H9 (cell line): ENCODE results near the gene KCNIP3. TPM values are rescaled to one million over a fixed set of nuclear protein-coding genes. Genes with fewer than 3 reads are reported as not detected.

Source experiments
- DNase-seq: peaks from one replicate; pipeline ENCODE4 v3.0.0-alpha.2; 2017
- H2AFZ ChIP-seq: one replicate; pipeline ENCODE4 v1.6.1; 2013; ENCODE audit warnings: mild to moderate bottlenecking, low read length, control low read depth, moderate library complexity
- H2AK5ac ChIP-seq: 2 replicates; pipeline ENCODE4 v1.6.1; 2013; ENCODE audit warnings: low read length, control low read depth, mixed read lengths; ENCODE audit not compliant: insufficient read length
- H2BK120ac ChIP-seq: one replicate; pipeline ENCODE4 v1.6.1; 2013; ENCODE audit warnings: low read depth, mild to moderate bottlenecking, low read length, control low read depth, inconsistent platforms; ENCODE audit not compliant: poor library complexity, severe bottlenecking
- H2BK12ac ChIP-seq: 2 replicates; pipeline ENCODE4 v1.6.1; 2013; ENCODE audit warnings: low read length, control low read depth, mixed read lengths, low read depth; ENCODE audit not compliant: insufficient read length
- H2BK15ac ChIP-seq: 2 replicates; pipeline ENCODE4 v1.6.1; 2013; ENCODE audit warnings: low read depth, low read length, control low read depth
- H2BK20ac ChIP-seq: one replicate; pipeline ENCODE4 v1.6.1; 2013; ENCODE audit warnings: low read depth, mild to moderate bottlenecking, low read length, control low read depth, inconsistent platforms; ENCODE audit not compliant: poor library complexity, severe bottlenecking
- H2BK5ac ChIP-seq: 2 replicates; pipeline ENCODE4 v1.6.1; 2013; ENCODE audit warnings: low read length, control low read depth, mixed read lengths; ENCODE audit not compliant: insufficient read length
- H3K14ac ChIP-seq: 2 replicates; pipeline ENCODE4 v1.6.1; 2013; ENCODE audit warnings: low read length, control low read depth; ENCODE audit not compliant: insufficient read depth
- H3K18ac ChIP-seq: 2 replicates; pipeline ENCODE4 v1.6.1; 2013; ENCODE audit warnings: low read depth, mild to moderate bottlenecking, mixed read lengths, low read length, control low read depth; ENCODE audit not compliant: insufficient read length
- H3K23ac ChIP-seq: 2 replicates; pipeline ENCODE4 v1.6.1; 2013; ENCODE audit warnings: low read length, control low read depth, mixed read lengths, low read depth; ENCODE audit not compliant: insufficient read length
- H3K23me2 ChIP-seq: 2 replicates; pipeline ENCODE4 v1.6.1; 2013; ENCODE audit warnings: low read depth, mild to moderate bottlenecking, mixed read lengths, low read length, control low read depth; ENCODE audit not compliant: insufficient read length, poor library complexity, severe bottlenecking
- H3K27ac ChIP-seq: 2 replicates; pipeline ENCODE4 v1.5.1; 2013; ENCODE audit warnings: low read length, control low read depth, mixed read lengths, low read depth; ENCODE audit not compliant: insufficient read length
- H3K27me3 ChIP-seq: 2 replicates; pipeline ENCODE4 v1.6.1; 2013; ENCODE audit warnings: low read length, control low read depth, inconsistent platforms; ENCODE audit not compliant: insufficient read depth
- H3K4ac ChIP-seq: 2 replicates; pipeline ENCODE4 v1.6.1; 2013; ENCODE audit warnings: low read depth, mild to moderate bottlenecking, control low read depth, inconsistent platforms, low read length, moderate library complexity
- H3K4me1 ChIP-seq: 2 replicates; pipeline ENCODE4 v1.6.1; 2013; ENCODE audit warnings: low read length, control low read depth, inconsistent platforms; ENCODE audit not compliant: insufficient read depth
- H3K4me2 ChIP-seq: 2 replicates; pipeline ENCODE4 v1.6.1; 2013; ENCODE audit warnings: low read length, control low read depth, mixed read lengths; ENCODE audit not compliant: insufficient read length, insufficient read depth
- H3K56ac ChIP-seq: 2 replicates; pipeline ENCODE4 v1.6.1; 2013; ENCODE audit warnings: low read depth, mild to moderate bottlenecking, mixed read lengths, low read length, control low read depth; ENCODE audit not compliant: insufficient read length
- H3K79me1 ChIP-seq: 2 replicates; pipeline ENCODE4 v1.6.1; 2013; ENCODE audit warnings: low read depth, mild to moderate bottlenecking, moderate library complexity, low read length, control low read depth, inconsistent platforms; ENCODE audit not compliant: insufficient read depth, poor library complexity, severe bottlenecking
- H3K79me2 ChIP-seq: 2 replicates; pipeline ENCODE4 v1.6.1; 2013; ENCODE audit warnings: low read length, control low read depth, inconsistent platforms; ENCODE audit not compliant: insufficient read depth
- H3K9ac ChIP-seq: 2 replicates; pipeline ENCODE4 v1.6.1; 2013; ENCODE audit warnings: low read length, control low read depth, mixed read lengths; ENCODE audit not compliant: insufficient read length; ENCODE audit errors: extremely low read depth
- H3K9me3 ChIP-seq: one replicate; pipeline ENCODE4 v1.6.1; 2013; ENCODE audit warnings: low read depth, low read length, inconsistent platforms; ENCODE audit not compliant: control insufficient read depth
- H3T11ph ChIP-seq: one replicate; pipeline ENCODE4 v1.6.1; 2013; ENCODE audit warnings: mild to moderate bottlenecking, low read length, control low read depth, inconsistent platforms
- H4K20me1 ChIP-seq: one replicate; pipeline ENCODE4 v1.6.1; 2013; ENCODE audit not compliant: control insufficient read depth, insufficient read length, insufficient read depth
- H4K5ac ChIP-seq: 2 replicates; pipeline ENCODE4 v1.6.1; 2013; ENCODE audit warnings: low read depth, mild to moderate bottlenecking, mixed read lengths, low read length, control low read depth; ENCODE audit not compliant: insufficient read length
- H4K8ac ChIP-seq: replicated peaks from 2 replicates; pipeline ENCODE4 v1.6.1; 2013; ENCODE audit warnings: low read length, control low read depth, mixed read lengths, low read depth; ENCODE audit not compliant: insufficient read length
- H4K91ac ChIP-seq: 2 replicates; pipeline ENCODE4 v1.6.1; 2013; ENCODE audit warnings: low read depth, mild to moderate bottlenecking, moderate library complexity, mixed read lengths, low read length, control low read depth; ENCODE audit not compliant: insufficient read length
- H3K27ac Mint-ChIP-seq, 3 experiments: 2 replicates in 2 of 3; 3 replicates in 1 of 3; pipeline ENCODE4 v1.8.0; 2020 to 2021; ENCODE audit warnings: mixed read lengths in 3 of 3, mild to moderate bottlenecking in 1 of 3, moderate library complexity in 1 of 3
- H3K27me3 Mint-ChIP-seq: 2 replicates; pipeline ENCODE4 v1.8.0; 2021; ENCODE audit warnings: low read depth, mild to moderate bottlenecking, moderate library complexity, mixed read lengths
- H3K36me3 Mint-ChIP-seq, 3 experiments: 2 replicates in 2 of 3; 3 replicates in 1 of 3; pipeline ENCODE4 v1.8.0; 2020 to 2021; ENCODE audit warnings: low read depth in 3 of 3, mixed read lengths in 3 of 3; ENCODE audit not compliant: insufficient read depth in 1 of 3
- H3K4me1 Mint-ChIP-seq, 2 experiments: 2 replicates each; pipeline ENCODE4 v1.8.0; 2020; ENCODE audit warnings: mixed read lengths in 2 of 2
- H3K4me3 Mint-ChIP-seq, 2 experiments: 2 replicates in 1 of 2; 3 replicates in 1 of 2; pipeline ENCODE4 v1.8.0; 2020 to 2021; ENCODE audit warnings: mild to moderate bottlenecking in 2 of 2, mixed read lengths in 2 of 2, moderate library complexity in 1 of 2
- H3K9me3 Mint-ChIP-seq, 2 experiments: 2 replicates in 1 of 2; 3 replicates in 1 of 2; pipeline ENCODE4 v1.8.0; 2020; ENCODE audit warnings: mild to moderate bottlenecking in 2 of 2, mixed read lengths in 2 of 2, moderate library complexity in 1 of 2
- WGBS: extraction: QIAGEN DNeasy Blood & Tissue Kit; methylation state at CpG from one replicate; pipeline ENCODE4 v1.1.7; 2013; ENCODE audit warnings: missing lambda C conversion rate, low lambda C conversion rate, mixed read lengths; ENCODE audit not compliant: insufficient read length; ENCODE audit errors: extremely low coverage; 5-methylcytosine and 5-hydroxymethylcytosine counted together
- total RNA-seq: library from RNA; stranded (reverse); gene quantifications from 2 replicates; pipeline ENCODE4 v1.2.1, GENCODE V29; 2021
- TF ChIP-seq, protein P1 (sequence below): fragments of 200-600 bp; sonication (generic); conservative IDR thresholded peaks from 3 replicates; pipeline ENCODE4 v1.8.0; 2021; ENCODE audit warnings: antibody characterized with exemption, mild to moderate bottlenecking

KCNIP3 gene
- total RNA-seq, 1 experiment from 2014 or later, result 1.5 TPM

DNA sequence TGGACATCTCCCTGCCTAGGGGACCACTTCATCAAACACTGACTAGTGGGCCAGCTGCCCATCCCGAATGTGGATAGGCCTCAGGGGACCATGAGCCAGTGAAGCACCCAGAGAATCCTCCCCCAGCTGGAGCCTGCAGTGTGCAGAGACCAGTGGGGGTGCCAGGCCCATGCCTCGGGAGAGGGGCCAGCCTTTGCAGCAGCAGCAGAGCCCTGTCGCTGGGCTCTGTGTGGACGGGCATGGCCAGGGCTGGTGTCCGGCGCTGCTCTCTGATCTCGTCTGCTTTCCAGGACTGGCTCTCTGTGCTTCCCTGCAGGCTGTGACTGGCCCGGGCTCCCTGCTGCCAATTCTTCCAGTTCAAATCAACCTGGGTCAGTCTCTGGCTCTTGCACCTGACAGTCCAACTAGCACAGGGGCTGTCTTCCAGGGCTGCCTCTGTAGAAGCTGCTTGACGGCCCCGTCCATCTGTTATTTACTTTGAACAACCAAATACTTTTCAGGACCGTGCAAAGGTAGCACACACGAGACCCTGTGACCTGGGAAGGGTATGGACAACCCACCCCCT, 11.4 kb downstream of the KCNIP3 start:
- H3K18ac ChIP-seq, result no peak overlapping the region
- H2BK5ac ChIP-seq, result no peak overlapping the region
- DNase-seq, result no peak
- H3K27me3 ChIP-seq, result no peaks in the 10 kb centered on the region
- TF ChIP-seq, protein P1, sequence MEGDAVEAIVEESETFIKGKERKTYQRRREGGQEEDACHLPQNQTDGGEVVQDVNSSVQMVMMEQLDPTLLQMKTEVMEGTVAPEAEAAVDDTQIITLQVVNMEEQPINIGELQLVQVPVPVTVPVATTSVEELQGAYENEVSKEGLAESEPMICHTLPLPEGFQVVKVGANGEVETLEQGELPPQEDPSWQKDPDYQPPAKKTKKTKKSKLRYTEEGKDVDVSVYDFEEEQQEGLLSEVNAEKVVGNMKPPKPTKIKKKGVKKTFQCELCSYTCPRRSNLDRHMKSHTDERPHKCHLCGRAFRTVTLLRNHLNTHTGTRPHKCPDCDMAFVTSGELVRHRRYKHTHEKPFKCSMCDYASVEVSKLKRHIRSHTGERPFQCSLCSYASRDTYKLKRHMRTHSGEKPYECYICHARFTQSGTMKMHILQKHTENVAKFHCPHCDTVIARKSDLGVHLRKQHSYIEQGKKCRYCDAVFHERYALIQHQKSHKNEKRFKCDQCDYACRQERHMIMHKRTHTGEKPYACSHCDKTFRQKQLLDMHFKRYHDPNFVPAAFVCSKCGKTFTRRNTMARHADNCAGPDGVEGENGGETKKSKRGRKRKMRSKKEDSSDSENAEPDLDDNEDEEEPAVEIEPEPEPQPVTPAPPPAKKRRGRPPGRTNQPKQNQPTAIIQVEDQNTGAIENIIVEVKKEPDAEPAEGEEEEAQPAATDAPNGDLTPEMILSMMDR, result no peak
- H3K4me1 ChIP-seq, result no peaks in the 10 kb centered on the region
- H3K56ac ChIP-seq, result no peak overlapping the region
- no peaks in the 10 kb centered on the region for H4K20me1 ChIP-seq
- H3K14ac ChIP-seq, result no peak overlapping the region; the same call in 1 of the 2 replicates
- H2AK5ac ChIP-seq, result no peak overlapping the region
- no peak overlapping the region for H4K5ac ChIP-seq
- H3K27me3 Mint-ChIP-seq, result no peaks in the 10 kb centered on the region; the same call in 1 of the 2 replicates
- no peak overlapping the region for H2BK20ac ChIP-seq
- no peak overlapping the region for H4K91ac ChIP-seq
- no peak overlapping the region for H3K4ac ChIP-seq
- no peaks in the 10 kb centered on the region for H3K9me3 ChIP-seq
- H3K36me3 Mint-ChIP-seq, result no peaks in the 10 kb centered on the region
- H3K79me2 ChIP-seq, result no peaks in the 10 kb centered on the region
- no peak overlapping the region for H3K4me2 ChIP-seq
- H3T11ph ChIP-seq, result no peak overlapping the region
- H3K23ac ChIP-seq, result no peak overlapping the region
- H3K9me3 Mint-ChIP-seq, result no peaks in the 10 kb centered on the region; a peak in 1 of 5 replicates
- H3K27ac ChIP-seq, result no peak overlapping the region
- H2BK120ac ChIP-seq, result no peak overlapping the region
- H3K4me3 Mint-ChIP-seq, result no peak overlapping the region
- no peaks in the 10 kb centered on the region for H3K79me1 ChIP-seq
- H4K8ac ChIP-seq, result no peak overlapping the region
- H2AFZ ChIP-seq, result no peak overlapping the region
- H3K9ac ChIP-seq, result no peak overlapping the region
- no CpG with 5 or more reads among the region's 12 CpGs for WGBS
- H3K4me1 Mint-ChIP-seq, result peaks cover 8 to 17% of the 10 kb centered on the region in 2 experiments; a peak in 3 of 4 replicates
- H2BK12ac ChIP-seq, result no peak overlapping the region
- H3K23me2 ChIP-seq, result no peaks in the 10 kb centered on the region
- H3K27ac Mint-ChIP-seq, result no peak overlapping the region
- H2BK15ac ChIP-seq, result no peak overlapping the region
